22Rv1 (cell line): ENCODE data around the gene C10orf143.

ENCODE experiments used
- ZFX ChIP-seq: fragments of 450-650 bp; IDR thresholded peaks from 2 replicates; pipeline ENCODE4 v1.6.1; 2017; ENCODE audit warnings: antibody characterized with exemption, borderline replicate concordance
- TF ChIP-seq, protein P1 (sequence below): fragments of 450-650 bp; IDR thresholded peaks from 2 replicates; pipeline ENCODE4 v1.5.1; 2017; ENCODE audit warnings: mild to moderate bottlenecking

DNA sequence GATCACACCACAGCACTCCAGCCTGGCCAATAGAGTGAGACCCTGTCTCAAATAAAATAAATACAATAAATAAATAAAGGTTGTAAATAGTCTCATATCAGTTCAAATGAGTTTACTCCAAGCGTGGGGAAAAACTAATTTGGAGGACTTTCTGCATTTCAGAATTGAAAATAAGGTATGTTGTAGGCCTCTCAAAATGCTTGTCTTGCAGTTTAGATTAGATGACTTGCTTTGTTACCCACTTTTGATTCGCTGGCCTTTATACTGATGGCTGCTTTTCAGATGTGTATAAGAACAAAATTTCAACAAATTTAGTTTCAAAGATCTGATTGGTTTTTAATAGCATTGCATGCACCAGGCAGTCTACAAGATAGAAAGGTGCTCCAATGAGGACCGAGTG, 2.2 kb upstream of the C10orf143 start:
- TF ChIP-seq, protein P1, sequence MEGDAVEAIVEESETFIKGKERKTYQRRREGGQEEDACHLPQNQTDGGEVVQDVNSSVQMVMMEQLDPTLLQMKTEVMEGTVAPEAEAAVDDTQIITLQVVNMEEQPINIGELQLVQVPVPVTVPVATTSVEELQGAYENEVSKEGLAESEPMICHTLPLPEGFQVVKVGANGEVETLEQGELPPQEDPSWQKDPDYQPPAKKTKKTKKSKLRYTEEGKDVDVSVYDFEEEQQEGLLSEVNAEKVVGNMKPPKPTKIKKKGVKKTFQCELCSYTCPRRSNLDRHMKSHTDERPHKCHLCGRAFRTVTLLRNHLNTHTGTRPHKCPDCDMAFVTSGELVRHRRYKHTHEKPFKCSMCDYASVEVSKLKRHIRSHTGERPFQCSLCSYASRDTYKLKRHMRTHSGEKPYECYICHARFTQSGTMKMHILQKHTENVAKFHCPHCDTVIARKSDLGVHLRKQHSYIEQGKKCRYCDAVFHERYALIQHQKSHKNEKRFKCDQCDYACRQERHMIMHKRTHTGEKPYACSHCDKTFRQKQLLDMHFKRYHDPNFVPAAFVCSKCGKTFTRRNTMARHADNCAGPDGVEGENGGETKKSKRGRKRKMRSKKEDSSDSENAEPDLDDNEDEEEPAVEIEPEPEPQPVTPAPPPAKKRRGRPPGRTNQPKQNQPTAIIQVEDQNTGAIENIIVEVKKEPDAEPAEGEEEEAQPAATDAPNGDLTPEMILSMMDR = no peak
- no peak for TF ChIP-seq ZFX
